GM12865 (cell line): ENCODE data around the gene PUS1.

ENCODE experiments used
- DNase-seq: peaks from one replicate; pipeline ENCODE4 v3.0.0; 2010; ENCODE audit warnings: low read depth
- H3K4me3 ChIP-seq: 2 replicates; pipeline ENCODE4 v1.5.1; 2011; ENCODE audit warnings: mild to moderate bottlenecking, low read depth, low read length, control low read depth
- CTCF ChIP-seq: IDR thresholded peaks from 2 replicates; pipeline ENCODE4 v1.5.1; 2011; ENCODE audit warnings: low read length, control low read depth, low read depth, inconsistent platforms; ENCODE audit not compliant: insufficient read depth; ENCODE audit errors: missing control alignments

The PUS1 gene

GRCh38 chr12:131909752-131910219, 19.3 kb upstream of the PUS1 start:
- H3K4me3 ChIP-seq: no peak overlapping the region
- TF ChIP-seq CTCF: no peak
- no peak for DNase-seq

- no peak overlapping the region for H3K4me3 ChIP-seq
These were observed 18.6 kb upstream of the PUS1 start for GRCh38 chr12:131910302-131911027.

GRCh38 chr12:131911028-131911650, 17.9 kb upstream of the PUS1 start:
- H3K4me3 ChIP-seq: no peak overlapping the region
- no peak for DNase-seq
- TF ChIP-seq CTCF: no peak

More at GRCh38 chr12:131910302-131911027, 18.6 kb upstream of the PUS1 start:
- DNase-seq: no peak
- TF ChIP-seq CTCF: no peak

GRCh38 chr12:131911851-131912477, 17.1 kb upstream of the PUS1 start:
- no peak for DNase-seq
- TF ChIP-seq CTCF: no peak
- H3K4me3 ChIP-seq: no peak overlapping the region

GRCh38 chr12:131912518-131913274, 16.4 kb upstream of the PUS1 start:
- H3K4me3 ChIP-seq: no peak overlapping the region
- TF ChIP-seq CTCF: no peak
- DNase-seq: no peak

- TF ChIP-seq CTCF: no peak
- no peak for DNase-seq
- no peak overlapping the region for H3K4me3 ChIP-seq
These were observed 15.4 kb upstream of the PUS1 start for GRCh38 chr12:131913666-131914065.
